ENCODE measurements around the gene KCNJ15.

KCNJ15 gene

DNA sequence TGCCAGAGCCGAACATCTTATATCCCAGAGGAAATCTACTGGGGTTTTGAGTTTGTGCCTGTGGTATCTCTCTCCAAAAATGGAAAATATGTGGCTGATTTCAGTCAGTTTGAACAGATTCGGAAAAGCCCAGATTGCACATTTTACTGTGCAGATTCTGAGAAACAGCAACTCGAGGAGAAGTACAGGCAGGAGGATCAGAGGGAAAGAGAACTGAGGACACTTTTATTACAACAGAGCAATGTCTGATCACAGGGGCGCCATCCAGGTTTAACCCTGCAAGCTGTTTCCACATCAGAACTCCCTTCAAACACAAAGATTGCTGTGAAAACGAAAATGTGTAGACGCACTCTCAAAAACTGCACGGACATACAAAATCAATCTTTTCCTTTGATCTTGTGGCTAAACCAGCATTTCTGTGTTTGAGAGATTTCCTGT lies 43.4 kb downstream of the KCNJ15 start:
- peak; percentile 36 for DNase-seq

DNA sequence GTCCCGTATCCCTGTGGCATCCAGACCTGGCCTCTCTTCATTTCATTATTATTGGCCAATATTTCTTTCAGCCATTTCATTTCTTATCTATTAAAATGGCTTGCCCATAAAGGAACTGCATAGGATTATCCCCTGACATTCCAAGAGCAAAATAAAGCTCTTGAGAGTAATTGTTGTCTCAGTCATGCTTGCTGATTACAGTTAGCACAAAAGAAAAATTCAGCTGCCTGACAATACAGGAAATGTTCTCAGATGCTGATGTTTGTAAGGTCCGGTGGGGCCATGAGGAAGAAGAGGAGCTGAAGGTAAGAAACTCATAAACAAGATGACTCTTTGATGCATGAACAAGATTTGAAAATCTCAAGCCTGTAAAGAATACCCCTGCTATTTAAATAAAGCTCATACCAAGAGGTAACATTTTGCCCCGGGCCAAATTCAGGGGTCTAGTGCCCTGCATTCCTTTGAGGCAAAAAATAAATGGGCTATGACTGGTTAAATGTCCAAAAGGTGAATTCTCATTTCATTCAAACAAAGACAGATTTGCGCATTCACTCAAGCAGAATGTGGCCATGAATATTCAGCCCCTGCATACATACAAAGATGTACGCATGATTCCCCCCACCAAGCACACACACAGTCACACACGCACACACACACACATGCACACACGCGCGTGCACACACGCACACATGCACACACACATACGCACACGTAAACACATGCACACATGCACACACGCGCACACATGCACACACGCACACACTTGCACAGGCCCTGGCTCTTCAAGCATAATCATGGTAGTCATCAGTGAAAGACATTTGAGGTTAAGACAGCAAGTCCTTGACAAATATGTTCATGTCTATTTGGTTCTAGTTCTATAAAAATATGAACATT lies 44.8 kb downstream of the KCNJ15 start:
- DNase-seq: no peak

DNA sequence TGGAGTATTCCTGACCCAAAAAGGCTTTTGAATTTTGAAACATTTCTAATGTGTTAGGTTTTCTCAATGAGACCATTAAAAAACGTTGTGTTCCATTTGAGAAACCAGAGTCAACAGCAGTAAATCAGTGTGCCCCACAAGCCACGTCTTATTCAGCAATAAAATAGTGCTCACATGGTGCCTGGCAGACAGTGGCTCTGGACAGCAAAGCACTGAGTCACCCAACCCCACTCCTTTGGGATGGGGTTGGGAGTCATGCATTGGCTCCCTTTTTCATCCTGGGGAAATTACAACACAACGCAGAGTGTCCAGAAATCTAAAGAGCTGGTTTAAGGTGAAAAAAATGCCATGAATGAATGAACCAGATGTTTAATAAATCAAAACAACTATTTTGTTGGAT lies 46.5 kb downstream of the KCNJ15 start:
- no peak for DNase-seq

DNA sequence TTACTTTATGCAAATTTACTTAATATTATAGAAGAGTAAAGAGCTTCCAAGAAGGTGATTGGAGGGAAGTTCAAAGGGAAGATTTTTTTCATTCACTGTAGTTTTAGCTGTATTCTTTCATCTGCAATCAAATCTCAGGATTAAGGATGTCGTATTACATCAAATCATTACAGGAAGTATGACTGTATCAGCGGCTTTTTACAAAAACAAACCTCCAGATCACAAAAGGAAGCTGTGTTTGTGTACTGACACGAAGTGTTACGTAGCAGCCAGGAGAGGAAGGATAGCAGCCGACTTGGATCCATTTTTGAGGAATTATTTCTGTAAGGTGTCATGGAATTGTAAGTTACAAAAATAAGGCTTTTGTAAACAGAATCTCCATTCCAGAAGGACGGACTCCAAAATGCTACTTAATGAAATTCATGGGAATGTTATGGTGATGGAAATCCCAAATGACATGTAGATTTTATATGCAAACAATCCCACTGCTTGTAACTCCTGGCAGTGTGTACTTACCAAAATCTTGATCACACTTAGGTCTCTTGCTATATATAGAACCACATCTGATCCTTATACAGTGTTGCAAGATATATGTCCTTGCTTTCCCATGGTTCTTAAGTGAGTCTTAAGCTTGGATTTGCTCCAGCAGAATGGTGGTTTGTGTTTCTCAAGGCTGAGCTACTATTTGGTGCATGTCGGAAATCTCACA lies 49.8 kb downstream of the KCNJ15 start:
- DNase-seq: peak; percentile 12

DNA sequence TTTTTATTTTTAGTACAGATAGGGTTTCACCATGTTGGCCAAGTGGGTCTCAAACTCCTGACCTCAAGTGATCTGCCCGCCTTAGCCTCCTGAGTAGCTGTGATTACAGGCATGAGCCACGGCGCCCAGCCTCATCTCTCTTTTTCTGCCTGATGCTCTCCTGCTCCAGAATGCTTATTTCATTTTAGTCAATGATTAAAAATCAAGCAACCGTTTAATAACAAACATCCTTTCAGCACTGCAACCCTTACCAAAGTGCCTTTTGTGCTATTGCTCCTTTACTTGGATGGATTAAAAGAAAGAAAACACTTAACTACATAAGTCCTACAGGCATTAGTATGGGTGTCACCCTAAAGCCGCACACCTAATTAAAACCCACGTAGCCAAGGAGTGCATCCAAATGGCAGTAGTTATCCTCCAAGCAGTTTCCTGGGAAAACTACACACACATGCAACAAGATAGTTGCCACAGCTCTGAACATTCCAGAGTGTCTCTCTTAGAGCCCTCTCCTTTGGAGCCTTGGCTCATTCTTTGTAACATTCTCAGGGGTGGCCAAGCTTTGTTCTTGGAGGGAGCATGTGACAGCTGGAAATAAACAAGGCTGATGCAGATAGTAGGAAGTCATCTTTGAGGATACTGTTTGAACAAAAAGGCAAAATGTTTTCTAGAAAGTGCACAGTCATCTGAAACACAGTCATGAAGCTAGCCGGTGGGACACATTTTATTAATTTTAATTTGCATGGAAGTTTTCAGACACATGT lies 51.2 kb downstream of the KCNJ15 start:
- no peak for DNase-seq

DNA sequence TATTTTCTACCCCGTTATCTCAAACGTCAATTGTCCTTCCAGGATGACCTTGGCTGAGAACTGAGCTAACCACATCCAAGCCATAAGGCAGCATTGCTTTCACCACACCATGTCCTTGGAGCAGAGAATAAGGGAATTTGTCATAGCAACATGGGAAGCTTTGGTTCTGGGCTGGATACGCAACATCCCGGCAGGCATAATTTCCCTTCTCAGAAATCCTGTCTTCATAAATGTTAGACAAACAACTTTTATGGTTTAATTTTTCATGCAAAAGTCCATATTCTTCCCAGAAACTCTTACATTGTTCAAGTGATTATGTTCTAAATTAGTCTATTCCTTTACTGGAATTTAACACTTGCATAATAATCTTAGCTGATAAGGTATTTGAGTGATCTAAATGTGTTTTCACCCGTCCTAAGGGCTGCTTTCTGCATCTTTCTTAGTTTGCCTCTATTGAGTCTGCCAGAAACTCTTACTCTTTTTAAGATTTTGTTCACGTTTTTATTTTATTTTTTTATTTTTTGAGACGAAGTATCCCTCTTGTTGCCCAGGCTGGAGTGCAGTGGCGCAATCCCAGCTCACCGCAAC lies 51.8 kb downstream of the KCNJ15 start:
- no peak for DNase-seq

DNA sequence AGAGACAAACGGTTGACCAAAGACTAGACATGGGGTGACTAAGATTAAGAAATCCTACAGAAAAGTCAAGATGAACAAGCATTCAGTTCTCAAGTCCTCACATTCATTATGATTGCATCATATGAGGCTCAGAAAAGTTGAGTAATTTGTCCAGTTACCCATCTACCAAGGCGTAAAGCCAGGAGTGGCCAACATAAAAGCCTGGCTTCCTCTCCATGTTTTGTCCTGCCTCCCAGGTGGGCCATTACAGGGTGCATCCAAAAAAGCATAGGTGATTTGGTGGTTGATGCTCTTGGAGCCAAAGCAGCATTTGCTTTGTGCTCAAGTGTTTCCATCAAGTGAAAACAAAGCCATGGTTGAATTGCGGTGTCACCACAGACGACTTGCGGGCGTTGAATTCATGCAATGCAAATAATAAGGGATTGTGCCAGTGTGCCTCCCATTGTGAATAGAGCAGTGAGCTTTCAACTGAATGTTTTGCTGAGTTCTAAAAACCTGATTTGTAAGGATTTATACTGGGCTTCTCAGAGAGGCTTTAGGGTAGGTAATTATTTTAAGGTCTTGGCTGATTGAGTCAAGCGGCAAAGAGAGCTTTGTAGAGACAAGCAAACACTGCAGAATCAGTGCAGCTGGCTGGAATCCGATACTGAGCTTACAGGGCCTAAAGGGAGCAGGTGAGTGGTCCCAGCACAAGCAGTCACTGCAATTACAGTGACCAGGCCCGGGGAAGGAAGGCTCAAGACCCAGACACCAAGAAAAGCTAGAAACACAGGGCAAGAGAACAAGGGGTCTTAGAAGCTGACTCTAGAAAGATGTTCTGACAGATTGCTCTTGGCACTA lies 54.1 kb downstream of the KCNJ15 start:
- DNase-seq: no peak

DNA sequence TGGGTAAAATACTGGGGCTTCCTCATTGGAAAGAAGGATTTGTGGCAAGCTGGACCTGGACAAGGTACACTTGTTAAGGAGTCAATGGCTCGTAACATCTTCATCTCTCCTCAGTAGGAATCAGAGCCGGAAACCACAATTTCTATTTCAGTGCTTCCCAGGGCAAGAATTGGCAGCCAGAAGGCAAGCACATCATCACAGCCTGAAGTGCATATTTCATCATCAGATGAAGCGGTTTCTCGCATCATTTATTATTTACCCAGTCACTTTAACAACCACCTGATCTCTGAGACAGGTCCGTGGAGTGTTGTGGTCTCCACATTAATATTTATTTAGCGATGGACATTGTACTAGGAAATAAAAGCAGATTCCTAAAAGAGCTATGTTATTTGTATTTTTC lies 55.0 kb downstream of the KCNJ15 start:
- no peak for DNase-seq

DNA sequence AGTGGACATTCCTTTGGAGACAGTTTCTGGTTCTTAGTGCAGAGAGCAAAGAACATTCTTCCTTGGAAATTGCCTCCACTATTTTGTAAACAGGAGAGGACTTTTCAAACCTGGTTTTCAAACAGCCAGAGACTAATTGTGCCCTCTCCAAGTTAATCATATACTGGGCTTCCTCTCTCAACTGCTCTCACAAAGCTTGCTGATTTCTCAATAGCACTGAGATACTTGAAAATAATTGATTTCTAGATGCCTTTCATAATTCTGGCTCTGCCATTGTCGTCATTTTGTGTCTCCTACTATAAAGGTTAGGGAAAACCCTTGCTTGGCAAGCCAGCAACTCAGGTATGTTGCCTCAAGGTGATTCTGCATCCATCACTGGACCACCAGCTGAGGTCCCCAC lies 56.0 kb downstream of the KCNJ15 start:
- DNase-seq: no peak

DNA sequence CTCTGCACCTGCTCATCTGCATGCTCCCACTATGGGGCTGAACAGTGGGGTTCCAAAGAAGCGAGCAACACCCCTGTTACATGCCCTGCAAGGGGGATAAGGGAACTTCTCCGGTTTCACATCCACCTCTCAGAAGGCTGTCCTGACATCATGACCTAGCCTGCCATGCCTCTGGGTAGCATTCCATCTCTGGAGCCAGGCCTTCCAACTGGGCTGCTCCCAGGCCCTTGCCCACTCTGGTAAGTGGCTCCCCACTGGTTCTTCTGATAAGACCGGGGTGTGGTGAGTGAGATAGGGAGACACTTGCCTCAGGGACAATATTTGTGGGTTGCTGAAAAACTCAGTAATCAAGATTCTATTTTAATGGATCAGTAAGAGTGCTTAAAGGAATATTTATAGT lies 57.8 kb downstream of the KCNJ15 start:
- DNase-seq: no peak

DNA sequence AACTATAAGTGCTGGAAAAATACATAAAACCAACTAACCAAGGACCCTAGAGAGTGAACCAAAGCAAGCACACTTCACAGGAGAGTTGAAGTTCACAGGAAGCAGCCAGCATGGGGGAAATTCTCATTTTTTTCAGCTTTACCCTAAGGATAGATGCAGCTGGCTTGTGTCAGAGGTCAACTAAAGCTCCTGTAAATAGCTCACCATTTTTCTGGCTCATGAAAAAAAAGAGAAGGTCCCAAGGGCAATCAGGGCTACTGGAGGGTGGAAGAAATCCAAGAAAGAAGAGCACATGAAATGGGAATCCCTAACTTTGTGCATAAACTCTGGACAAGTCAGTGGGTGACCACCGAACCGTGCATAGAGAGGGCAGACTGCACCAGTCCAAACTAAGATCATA lies 58.3 kb downstream of the KCNJ15 start:
- no peak for DNase-seq

DNA sequence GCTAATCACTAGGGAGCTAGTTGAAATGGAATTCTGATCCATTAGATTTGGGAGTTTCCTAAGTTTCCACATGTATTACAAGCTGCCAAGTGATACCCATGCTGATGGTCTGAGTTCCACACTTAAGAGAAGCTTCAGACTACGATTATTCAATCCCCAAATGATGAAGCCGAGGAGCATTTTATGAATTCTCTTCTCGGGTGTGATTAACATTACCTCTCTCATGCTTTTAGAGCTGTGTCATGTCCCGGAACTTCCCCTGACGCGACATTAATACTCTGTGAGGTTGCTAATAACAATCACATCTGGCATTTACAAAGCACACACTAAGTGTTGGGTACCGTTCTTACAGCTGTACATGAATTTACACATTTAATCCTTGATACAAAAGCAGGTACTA lies 63.0 kb downstream of the KCNJ15 start:
- no peak for DNase-seq

DNA sequence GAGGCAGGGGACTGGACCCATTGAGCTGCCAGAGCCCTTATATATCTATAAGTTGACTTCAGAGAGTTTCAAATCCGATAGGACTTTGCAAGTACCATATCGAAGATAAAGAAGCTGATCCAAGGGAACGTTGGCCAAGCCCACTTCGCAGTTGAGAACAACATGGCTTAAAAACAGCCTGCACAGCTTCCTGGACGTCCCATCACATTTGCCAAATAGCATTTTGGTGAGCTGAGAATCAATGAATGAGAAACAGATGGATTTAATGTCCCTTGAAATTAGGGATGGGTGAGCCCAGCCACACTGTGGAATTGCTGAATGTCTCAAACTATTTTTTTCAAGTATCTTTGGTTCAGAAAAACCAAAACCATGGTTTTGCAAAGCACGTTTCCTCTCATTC lies 64.8 kb downstream of the KCNJ15 start:
- no peak for DNase-seq

DNA sequence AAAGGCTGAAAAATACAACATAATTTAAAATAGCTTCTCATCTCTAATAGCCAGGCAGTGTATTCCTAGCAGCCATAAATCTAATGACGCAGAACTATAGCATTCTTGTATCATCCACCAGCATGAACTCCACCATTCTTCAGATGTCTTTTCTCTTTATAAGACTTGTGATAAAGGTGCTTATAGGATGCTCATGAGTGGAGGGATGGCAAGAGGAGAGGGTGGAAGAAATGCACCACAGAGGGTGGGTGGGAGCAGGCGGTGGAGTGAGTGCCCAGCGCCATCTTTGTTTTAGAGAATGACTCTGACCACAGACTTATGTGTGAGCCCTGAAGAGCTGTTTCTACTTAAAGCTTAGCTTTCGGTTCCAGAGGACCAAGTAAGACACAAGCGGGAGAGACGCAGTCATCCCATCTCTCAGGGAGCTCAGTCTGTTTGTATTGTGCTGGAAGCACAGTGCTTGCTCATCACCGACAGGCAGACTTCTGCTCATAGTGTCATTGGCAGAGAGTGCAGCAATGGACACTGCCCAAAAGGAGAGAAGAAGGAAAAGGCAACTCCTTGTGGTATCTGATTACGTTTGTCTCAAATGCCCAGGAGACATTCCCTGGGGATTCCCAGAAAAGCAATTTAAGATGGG lies 65.6 kb downstream of the KCNJ15 start:
- DNase-seq: no peak

DNA sequence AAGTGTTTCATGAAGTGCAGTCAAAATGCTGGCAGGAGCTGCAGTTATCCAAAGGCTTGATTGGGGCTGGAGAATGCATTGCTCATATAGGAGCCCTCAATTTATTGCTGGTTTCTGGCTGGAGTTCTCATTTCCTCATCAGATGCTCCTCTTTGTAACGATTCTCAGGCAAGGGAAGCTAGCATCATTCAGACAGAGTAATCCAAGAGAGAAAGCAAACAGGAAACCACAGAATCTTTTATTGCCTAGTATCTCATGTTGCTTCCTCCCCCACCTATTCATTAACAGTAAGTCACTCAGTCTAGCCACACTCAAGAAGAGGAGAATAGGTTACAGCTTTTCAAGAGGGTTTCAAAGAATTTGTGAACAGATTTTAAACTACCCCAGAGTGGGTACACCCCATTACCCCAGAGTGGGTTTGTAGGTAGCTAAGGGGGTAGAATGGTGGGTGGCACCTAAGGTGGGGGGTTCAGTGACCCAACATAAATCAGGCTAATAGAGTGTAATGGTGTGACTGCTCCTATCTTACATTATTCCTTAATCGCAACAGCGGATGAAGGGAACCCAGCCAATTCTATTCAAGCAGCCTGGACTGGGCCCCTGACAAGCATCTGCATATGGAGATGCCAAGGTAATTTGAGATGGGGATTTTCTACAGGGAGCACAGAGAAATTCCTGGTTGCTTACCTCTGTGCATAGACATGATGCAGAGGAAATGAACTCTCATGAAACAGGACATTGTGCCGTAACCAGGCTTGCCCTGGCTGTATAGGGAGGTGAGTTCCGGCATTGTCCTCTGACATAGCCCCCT lies 67.1 kb downstream of the KCNJ15 start:
- no peak for DNase-seq

DNA sequence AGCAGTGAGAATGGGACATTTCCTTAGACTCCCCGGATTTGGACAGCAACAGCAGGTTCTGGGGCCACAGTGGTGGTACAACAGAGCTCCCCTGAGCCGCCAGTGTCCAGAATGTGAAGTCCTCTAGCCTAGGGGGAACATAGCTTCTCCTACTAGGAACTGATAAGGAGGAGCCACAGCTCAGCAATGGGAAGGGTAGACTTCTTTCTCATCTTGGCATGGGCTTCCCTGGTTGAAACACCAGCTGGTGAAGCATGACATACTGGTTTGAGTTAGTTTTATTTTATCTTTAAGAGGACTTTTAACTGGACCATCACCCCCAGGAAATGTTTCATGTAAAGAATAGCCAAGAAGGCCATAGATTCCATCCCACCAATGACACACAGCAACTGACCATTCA lies 68.4 kb downstream of the KCNJ15 start:
- no peak for DNase-seq

DNA sequence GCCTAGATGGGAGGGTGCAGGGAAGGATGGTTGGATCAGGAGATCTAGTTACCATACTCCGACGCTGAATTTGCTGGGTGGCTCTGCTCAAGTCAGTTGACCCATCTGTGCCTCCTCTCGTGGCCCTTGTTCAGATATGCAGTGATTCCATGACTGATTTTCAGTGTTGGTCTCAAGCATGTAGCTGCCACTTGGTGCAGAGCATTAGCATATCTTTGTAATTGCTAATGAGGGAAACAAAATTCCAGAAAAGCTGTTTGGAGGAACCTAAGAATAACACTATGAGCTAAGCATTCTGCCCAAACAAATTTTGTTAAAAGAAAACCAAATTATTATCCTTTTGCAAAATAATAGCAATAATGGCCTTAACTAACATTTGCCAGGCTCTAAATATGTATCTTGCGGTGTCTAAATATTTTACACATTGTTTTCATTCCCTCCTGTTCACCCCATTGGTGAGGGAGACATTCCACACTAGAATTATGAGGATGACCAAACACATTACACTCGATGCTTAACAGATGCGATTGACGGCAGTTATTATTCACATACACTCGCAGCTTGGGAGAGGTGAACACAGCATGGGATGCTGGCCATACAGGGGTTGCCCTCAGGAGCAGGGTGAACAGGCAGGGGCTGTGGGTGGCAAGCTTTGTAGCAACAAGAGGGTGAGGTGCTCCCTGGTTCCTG lies 69.1 kb downstream of the KCNJ15 start:
- DNase-seq: no peak

DNA sequence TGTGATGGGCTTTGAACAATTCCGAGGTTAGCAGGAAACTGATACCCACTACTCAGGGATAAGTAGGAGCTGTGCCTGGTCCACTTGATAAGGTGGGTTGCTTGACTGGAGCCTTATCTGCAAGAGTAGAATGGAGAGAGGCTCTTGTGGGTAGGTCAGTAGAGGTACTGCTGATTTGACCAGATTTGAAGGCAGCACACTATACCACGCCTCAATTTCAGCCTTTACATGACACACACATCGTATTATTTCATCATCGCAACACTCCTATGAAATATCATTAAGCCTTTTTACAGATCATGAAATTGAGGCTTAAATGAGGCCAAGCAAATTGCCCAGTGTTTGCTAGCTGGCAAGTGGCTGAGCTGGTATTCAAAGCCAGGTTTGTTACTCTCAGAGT lies 69.6 kb downstream of the KCNJ15 start:
- DNase-seq: no peak

DNA sequence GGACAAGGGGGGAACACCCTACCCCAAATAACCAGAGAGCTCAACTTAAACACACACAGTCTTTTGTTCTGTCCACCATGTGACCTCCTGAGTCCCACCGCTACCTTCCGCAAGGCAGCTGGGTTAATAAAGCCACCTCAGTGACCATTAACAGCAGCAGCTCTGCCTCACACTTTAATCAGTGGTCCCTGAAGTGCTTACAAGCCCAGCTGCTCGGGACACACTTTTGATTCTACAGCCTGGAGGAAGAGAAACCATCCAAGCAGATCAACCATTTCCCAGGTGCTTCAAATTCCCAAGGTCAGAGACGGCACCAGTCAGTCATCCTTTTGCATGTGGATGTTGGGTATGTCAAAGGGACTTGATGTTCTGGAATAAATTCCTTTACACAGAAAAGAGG lies 70.1 kb downstream of the KCNJ15 start:
- no peak for DNase-seq

DNA sequence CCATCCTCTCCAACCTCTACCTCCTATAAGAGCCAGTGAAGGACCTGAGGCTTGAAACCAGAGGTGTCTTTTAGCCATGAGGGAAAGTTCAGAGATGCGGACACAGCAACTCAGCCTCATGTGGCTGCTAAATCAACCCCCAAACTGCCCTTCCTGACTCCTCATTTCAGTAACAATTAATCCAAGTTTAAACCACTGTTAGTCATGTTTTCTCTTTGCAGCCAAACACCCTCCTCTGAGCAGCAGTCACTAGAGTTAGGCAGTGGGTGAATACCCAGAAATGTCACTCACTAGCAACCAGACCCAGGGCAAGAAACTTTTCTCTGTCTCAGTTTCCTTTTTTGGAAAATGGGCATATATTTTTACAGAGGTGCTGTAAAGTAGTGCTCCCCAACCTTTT lies 71.2 kb downstream of the KCNJ15 start:
- peak; percentile 28 for DNase-seq
